HG02938 (cell line): ENCODE results near the gene TAS1R1.

Experiments
- ATAC-seq: cut with Tn5 transposase; IDR thresholded peaks from one replicate; pipeline ENCODE4 v1.9.1; 2021; ENCODE audit warnings: mild to moderate bottlenecking, moderate library complexity; ENCODE audit not compliant: unreplicated experiment

The TAS1R1 gene

GRCh38 chr1:6570100-6570499 is 15.0 kb downstream of the TAS1R1 start:
- no peak for ATAC-seq

- ATAC-seq = no peak
Measured at GRCh38 chr1:6570987-6571386, 15.9 kb downstream of the TAS1R1 start.

GRCh38 chr1:6572653-6573383 is 17.7 kb downstream of the TAS1R1 start:
- ATAC-seq = no peak

GRCh38 chr1:6574025-6574620 is 19.0 kb downstream of the TAS1R1 start:
- ATAC-seq = no peak

DNA sequence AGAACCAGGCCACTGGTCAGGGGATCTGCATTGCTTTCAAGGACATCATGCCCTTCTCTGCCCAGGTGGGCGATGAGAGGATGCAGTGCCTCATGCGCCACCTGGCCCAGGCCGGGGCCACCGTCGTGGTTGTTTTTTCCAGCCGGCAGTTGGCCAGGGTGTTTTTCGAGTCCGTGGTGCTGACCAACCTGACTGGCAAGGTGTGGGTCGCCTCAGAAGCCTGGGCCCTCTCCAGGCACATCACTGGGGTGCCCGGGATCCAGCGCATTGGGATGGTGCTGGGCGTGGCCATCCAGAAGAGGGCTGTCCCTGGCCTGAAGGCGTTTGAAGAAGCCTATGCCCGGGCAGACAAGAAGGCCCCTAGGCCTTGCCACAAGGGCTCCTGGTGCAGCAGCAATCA is 19.7 kb downstream of the TAS1R1 start:
- ATAC-seq = no peak

DNA sequence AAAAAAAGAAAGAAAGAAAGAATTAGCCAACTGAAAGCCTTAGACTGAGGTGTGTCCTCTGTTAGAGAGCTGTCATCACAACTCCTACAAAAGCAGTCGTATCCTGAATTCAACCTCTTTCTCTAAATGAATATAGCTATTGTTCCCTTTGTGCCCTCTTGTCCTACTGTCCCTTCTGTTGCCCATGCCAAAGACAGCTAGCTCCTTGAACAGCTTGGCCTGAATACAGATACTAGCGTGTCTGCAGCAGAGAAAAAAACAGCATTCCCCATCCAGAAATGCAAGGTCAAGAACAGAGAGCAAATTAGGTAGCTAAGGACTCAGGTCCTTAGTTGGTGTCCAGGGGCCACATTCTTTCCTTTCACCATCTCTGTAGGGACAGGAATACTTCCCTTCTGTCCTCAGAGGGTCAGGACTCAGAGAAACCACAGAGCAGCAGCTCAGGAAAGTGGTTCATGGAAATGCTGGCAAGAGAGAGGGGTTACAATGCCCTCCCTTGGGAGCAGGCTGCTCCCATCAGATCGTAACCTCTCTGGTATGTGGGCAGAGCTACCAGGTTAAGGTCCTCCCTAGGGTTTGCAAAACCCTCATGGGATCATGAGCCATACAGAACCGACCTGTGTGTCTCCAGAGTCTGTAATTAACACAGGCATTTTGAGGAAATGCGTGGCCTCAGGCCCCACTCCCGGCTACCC is 22.9 kb downstream of the TAS1R1 start:
- no peak for ATAC-seq

- no peak for ATAC-seq
Measured at GRCh38 chr1:6578624-6579373, 23.7 kb downstream of the TAS1R1 start.

GRCh38 chr1:6579374-6580118 is 24.4 kb downstream of the TAS1R1 start, which contains the start of gene ZBTB48:
Gene ZBTB48 (plus strand): TSS chr1:6579994. CDS start chr1:6580610, 616 bp downstream.
- ATAC-seq = peak; percentile 82

GRCh38 chr1:6580119-6580592 is 25.0 kb downstream of the TAS1R1 start:
- ATAC-seq = peak; percentile 23

GRCh38 chr1:6580593-6581409 is 25.7 kb downstream of the TAS1R1 start:
- ATAC-seq = no peak

DNA sequence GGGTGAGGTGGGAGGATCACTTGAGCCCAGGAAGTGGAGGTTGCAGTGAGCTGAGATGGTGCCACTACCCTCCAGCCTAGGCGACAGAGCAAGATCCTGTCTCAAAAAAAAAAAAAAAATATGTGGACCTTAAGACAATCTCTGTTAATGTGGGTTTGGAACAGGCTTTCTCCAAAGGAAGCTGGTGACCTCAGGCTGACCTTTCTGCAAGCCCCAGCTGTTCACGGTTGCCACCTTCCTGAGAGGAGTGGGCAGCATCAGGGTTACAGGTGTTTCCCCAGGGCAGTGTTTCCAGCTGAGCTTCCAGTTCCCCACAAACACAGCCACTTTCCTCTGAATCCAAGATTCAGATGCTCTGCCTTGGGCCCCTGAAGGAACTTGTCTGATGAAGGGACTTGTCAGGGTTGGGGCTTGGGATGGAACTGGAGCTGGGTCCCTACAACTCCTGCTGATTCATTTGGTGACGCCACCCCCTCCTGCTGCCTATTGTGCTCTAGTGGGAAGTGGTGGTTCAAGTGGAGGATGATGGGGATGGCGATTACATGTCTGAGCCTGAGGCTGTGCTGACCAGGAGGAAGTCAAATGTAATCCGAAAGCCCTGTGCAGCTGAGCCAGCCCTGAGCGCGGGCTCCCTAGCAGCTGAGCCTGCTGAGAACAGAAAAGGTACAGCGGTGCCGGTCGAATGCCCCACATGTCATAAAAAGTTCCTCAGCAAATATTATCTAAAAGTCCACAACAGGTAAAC is 26.6 kb downstream of the TAS1R1 start:
- ATAC-seq = no peak

- no peak for ATAC-seq
Measured at GRCh38 chr1:6582370-6582769, 27.3 kb downstream of the TAS1R1 start.

DNA sequence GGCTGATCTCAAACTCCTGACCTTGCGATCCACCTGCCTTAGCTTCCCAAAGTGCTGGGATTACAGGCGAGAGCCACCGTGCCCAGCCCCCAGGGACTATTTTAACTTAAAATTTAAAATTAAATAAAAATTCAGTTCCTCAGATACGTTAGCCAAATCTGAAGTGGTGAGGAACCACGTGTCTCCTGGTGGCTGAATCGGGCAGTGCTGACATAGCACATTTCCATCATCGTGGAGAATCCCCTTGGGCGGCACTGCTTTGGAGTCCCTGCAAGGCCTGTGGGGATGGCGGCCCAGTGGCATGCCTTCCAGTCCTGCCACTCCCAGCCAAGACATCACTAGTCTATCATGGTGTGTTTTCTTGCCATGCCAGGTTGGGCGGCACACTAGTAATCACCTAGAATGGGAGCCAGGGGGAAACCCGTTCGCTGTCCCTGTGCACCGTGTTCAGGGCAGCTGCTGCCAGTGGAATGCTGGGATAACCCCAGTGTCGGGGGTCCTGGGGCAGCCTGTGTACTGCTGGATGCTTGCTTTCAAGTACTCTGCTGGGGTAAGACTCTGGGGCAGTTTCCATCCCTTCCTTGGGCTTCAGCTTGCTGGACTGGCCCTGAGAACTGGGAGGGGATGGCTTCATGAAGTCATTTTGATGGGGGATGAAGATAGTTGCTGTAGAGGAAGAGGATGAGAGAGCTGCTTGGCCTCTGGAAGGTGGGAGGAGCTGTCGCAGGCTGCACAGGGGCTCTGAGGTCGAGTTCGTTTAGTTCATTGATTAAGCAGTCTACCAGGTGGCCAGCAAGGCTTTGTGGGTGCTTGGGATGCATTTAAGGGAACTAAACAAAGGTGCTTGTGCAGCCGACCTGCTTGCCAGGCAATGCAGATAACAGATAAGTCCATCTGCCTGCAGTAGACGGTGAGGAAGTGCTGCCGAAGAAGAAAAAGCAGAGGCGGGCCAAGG is 29.3 kb downstream of the TAS1R1 start:
- no peak for ATAC-seq

DNA sequence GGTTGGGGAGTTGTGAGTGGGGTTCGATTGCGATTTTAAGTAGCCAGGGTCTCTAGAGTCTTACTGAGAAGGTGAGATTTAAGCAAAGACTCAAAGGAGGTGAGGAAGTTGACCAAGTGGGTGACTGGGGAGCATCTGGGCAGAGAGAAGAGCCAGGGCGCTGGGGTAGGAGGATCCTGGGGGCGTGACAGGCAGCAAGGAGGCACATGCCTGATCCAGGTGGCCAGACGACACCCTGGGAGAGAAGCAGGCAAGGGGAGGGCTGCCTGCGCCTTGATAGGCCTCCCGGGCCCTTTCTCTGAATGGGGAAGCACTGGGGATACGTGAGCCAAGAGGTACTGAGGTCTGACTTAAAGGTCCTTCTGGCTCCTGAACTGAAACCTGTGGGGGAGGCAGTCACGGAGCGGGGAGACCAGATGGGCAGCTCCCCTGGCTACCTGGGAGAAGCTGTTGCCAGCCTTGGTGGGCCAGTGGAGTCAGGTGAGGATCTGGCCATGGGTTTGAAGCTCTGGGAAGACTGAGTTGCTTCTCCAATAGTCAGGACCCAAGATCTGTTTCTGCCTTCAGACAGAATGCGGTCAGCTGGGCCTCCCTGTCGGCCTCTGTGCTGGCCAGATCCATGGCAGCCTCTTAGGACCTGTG is 30.1 kb downstream of the TAS1R1 start:
- no peak for ATAC-seq

DNA sequence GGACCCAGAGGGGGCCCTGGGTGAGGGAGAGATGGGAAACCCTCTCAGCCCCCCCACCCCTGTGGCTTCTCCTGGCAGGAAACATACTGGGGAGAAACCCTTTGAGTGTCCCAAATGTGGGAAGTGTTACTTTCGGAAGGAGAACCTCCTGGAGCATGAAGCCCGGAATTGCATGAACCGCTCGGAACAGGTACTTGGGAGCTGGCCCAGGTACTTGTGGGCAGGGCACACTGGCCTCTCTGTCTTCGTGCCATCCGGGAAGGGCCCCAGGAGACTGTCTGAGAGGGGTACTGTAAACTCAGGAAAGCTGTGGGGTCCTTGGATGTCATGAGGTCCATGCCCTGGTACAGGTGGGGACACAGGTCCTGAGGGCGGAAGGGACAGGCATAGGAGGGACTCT is 30.7 kb downstream of the TAS1R1 start:
- no peak for ATAC-seq

GRCh38 chr1:6586404-6586816 is 31.3 kb downstream of the TAS1R1 start:
- ATAC-seq = no peak

- ATAC-seq = no peak
Measured at GRCh38 chr1:6587261-6588005, 32.3 kb downstream of the TAS1R1 start.
